HCT116 (cell line): ENCODE data around the gene TCERG1L. TPM values are rescaled to one million over a fixed set of nuclear protein-coding genes. Genes with fewer than 3 reads are reported as not detected.

Source experiments
- ATAC-seq: fragments of 200-7000 bp; cut with Tn5 transposase; 2 replicates; pipeline ENCODE4 v1.9.1; 2020; ENCODE audit warnings: mild to moderate bottlenecking, moderate library complexity
- BruUV-seq: library from RNA; stranded (reverse); fragments of 400-500 nt; replicated peaks from 2 replicates; lab custom pipeline; 2021; lab: Mats Ljungman, UMichigan
- CTCF ChIA-PET: fragments of 300-600 bp; sonication (Branson Sonifier 250); formaldehyde crosslinking; loops from one replicate; lab custom pipeline; 2021; ENCODE audit warnings: antibody characterized with exemption; lab: Charles Lee
- POLR2A ChIA-PET: fragments of 300-600, 350-600 bp; sonication (Branson Sonifier 250); formaldehyde crosslinking; loops from one replicate; lab custom pipeline; 2021; ENCODE audit warnings: antibody characterized with exemption; lab: Charles Lee
- RAD21 ChIA-PET, 2 experiments: fragments of 300-600 bp; sonication (Branson Sonifier 250); formaldehyde crosslinking; loops; one replicate each; lab custom pipeline; 2023; ENCODE audit warnings: low total read pairs in 2 of 2; ENCODE audit not compliant: uncharacterized antibody in 2 of 2, unreplicated experiment in 2 of 2, low non-redundant PET in 1 of 2; lab: Charles Lee
- DNase-seq: peaks from one replicate; pipeline ENCODE4 v3.0.0-alpha.2; 2010; ENCODE audit warnings: low read depth, low spot score
- H2AFZ ChIP-seq: fragments of 200-600 bp; shearing (Covaris generic), sonication (generic); 2 replicates; pipeline ENCODE4 v1.6.1; 2017; ENCODE audit warnings: low read depth, mixed run types, mixed read lengths, antibody characterized with exemption, low read length; ENCODE audit not compliant: poor library complexity, severe bottlenecking
- H3K27ac ChIP-seq: 2 replicates; pipeline ENCODE4 v1.5.1; 2012; ENCODE audit warnings: low read depth, low read length
- H3K27me3 ChIP-seq: fragments of 200-600 bp; sonication (generic); 2 replicates; pipeline ENCODE4 v1.6.1; 2016; ENCODE audit warnings: mixed run types, low read length, mixed read lengths; ENCODE audit not compliant: insufficient read depth
- H3K36me3 ChIP-seq, 2 experiments: fragments of 200-500 bp in 1 of 2; fragments of 200-600 bp in 1 of 2; sonication (Bioruptor generic) in 1 of 2; sonication (generic) in 1 of 2; 2 replicates each; pipeline versions ENCODE4 v1.5.1 to v1.6.1; 2014 to 2016; ENCODE audit warnings: low read length in 2 of 2, inconsistent platforms in 1 of 2, mixed read lengths in 1 of 2, mixed run types in 1 of 2; ENCODE audit not compliant: insufficient read depth in 2 of 2, control insufficient read depth in 1 of 2
- H3K4me1 ChIP-seq, 2 experiments: fragments of 200-600 bp in 1 of 2; sonication (generic) in 1 of 2; 2 replicates each; pipeline versions ENCODE4 v1.5.1 to v1.6.1; 2012 to 2017; ENCODE audit warnings: low read length in 2 of 2, inconsistent platforms in 1 of 2, mild to moderate bottlenecking in 1 of 2, mixed read lengths in 1 of 2, mixed run types in 1 of 2, moderate library complexity in 1 of 2; ENCODE audit not compliant: insufficient read depth in 2 of 2, control insufficient read depth in 1 of 2
- H3K4me2 ChIP-seq: fragments of 200-600 bp; sonication (generic); 2 replicates; pipeline ENCODE4 v1.6.1; 2017; ENCODE audit warnings: mixed run types, low read length, mixed read lengths
- H3K4me3 ChIP-seq, 2 experiments: fragments of 200-600 bp in 1 of 2; sonication (generic) in 1 of 2; replicated peaks in 1 of 2; 2 replicates each; pipeline ENCODE4 v1.5.1; 2011 to 2016; ENCODE audit warnings: low read length in 2 of 2, control low read depth in 1 of 2, low read depth in 1 of 2, mild to moderate bottlenecking in 1 of 2, mixed read lengths in 1 of 2, mixed run types in 1 of 2
- H3K79me2 ChIP-seq: fragments of 200-600 bp; sonication (generic); 2 replicates; pipeline ENCODE4 v1.6.1; 2017; ENCODE audit warnings: mild to moderate bottlenecking, mixed run types, low read length, moderate library complexity, mixed read lengths; ENCODE audit not compliant: insufficient read depth
- H3K9ac ChIP-seq: fragments of 200-600 bp; sonication (generic); 2 replicates; pipeline ENCODE4 v1.6.1; 2016; ENCODE audit warnings: low read length, mixed read lengths
- H3K9me2 ChIP-seq: fragments of 200-600 bp; sonication (generic), shearing (Covaris generic); 2 replicates; pipeline ENCODE4 v1.6.1; 2017; ENCODE audit warnings: mixed run types, mild to moderate bottlenecking, moderate library complexity; ENCODE audit not compliant: insufficient read depth
- H3K9me3 ChIP-seq, 2 experiments: fragments of 200-500 bp in 1 of 2; fragments of 200-600 bp in 1 of 2; sonication (Bioruptor generic) in 1 of 2; sonication (generic) in 1 of 2; 2 replicates each; pipeline ENCODE4 v1.6.1; 2014 to 2017; ENCODE audit warnings: low read length in 2 of 2, mixed read lengths in 2 of 2, inconsistent platforms in 1 of 2, low read depth in 1 of 2, mild to moderate bottlenecking in 1 of 2, mixed run types in 1 of 2, moderate library complexity in 1 of 2; ENCODE audit not compliant: control insufficient read depth in 1 of 2, insufficient read depth in 1 of 2
- H4K20me1 ChIP-seq: fragments of 200-600 bp; sonication (generic), shearing (Covaris generic); 2 replicates; pipeline ENCODE4 v1.6.1; 2017; ENCODE audit warnings: mixed run types, mild to moderate bottlenecking, moderate library complexity; ENCODE audit not compliant: insufficient read depth
- CBX3 ChIP-seq: IDR thresholded peaks from 2 replicates; pipeline ENCODE4 v1.6.1; 2012; ENCODE audit warnings: low read depth
- EZH2phosphoT487 ChIP-seq: fragments of 200-600 bp; IDR thresholded peaks from 2 replicates; pipeline ENCODE4 v1.6.1; 2018; ENCODE audit warnings: antibody characterized with exemption, borderline replicate concordance
- MAX ChIP-seq: IDR thresholded peaks from 2 replicates; pipeline ENCODE4 v1.6.1; 2012
- RAD21 ChIP-seq: IDR thresholded peaks from 2 replicates; pipeline ENCODE4 v1.6.1; 2012; ENCODE audit warnings: low read depth, mild to moderate bottlenecking
- REST ChIP-seq: IDR thresholded peaks from 2 replicates; pipeline ENCODE4 v1.6.1; 2012; ENCODE audit warnings: low read depth
- TCF7L2 ChIP-seq: IDR thresholded peaks from 2 replicates; pipeline ENCODE4 v1.7.0; 2011; ENCODE audit warnings: borderline replicate concordance, inconsistent platforms; ENCODE audit not compliant: insufficient read depth, insufficient read length; ENCODE audit errors: extremely low read depth
- YY1 ChIP-seq: IDR thresholded peaks from 2 replicates; pipeline ENCODE4 v1.6.1; 2011; ENCODE audit warnings: low read length, low read depth, moderate library complexity, mild to moderate bottlenecking; ENCODE audit not compliant: insufficient replicate concordance; ENCODE audit errors: extremely low read depth
- intact Hi-C: fragments of 100-400 bp; cut with micrococcal nuclease; formaldehyde crosslinking; loops from 2 replicates; pipeline ENCODE4 v1.10.0; 2022
- total RNA-seq: library from RNA; stranded (reverse); gene quantifications from one replicate; pipeline ENCODE4 v1.2.1, GENCODE V29; 2021; ENCODE audit not compliant: unreplicated experiment

Gene TCERG1L
- total RNA-seq, 1 experiment from 2014 or later = not detected

GRCh38 chr10:131128731-131129130 lies 182.8 kb downstream of the TCERG1L start (continued):
- TF ChIP-seq REST = no peak

- Histone ChIP-seq H2AFZ (no peak overlapping the region), H3K9me2 (no peaks in the 10 kb centered on the region), H3K27ac (no peak overlapping the region), H3K36me3 (no peaks in the 10 kb centered on the region)
- no TSS peak for BruUV-seq
- CTCF ChIA-PET = no interaction called here
- no peak for ATAC-seq
- no peak for TF ChIP-seq YY1
- no peak for TF ChIP-seq CBX3
- no peak for TF ChIP-seq TCF7L2
- no peak for TF ChIP-seq RAD21
- TF ChIP-seq MAX = no peak
- TF ChIP-seq EZH2phosphoT487 = no peak
- TF ChIP-seq, all 23 proteins: peak for 0
- no peaks in the 10 kb centered on the region for H3K27me3 ChIP-seq
- H3K9me3 ChIP-seq = no peaks in the 10 kb centered on the region
- intact Hi-C loops = no loop called here
- POLR2A ChIA-PET = no interaction called here
- RAD21 ChIA-PET = no interaction called here
- DNase-seq = no peak
- H3K4me1 ChIP-seq = no peaks in the 10 kb centered on the region
- H4K20me1 ChIP-seq = no peaks in the 10 kb centered on the region
- no peaks in the 10 kb centered on the region for H3K79me2 ChIP-seq
- H3K4me3 ChIP-seq = no peak overlapping the region
- no peak overlapping the region for H3K4me2 ChIP-seq
- H3K9ac ChIP-seq = no peak overlapping the region
Measured at GRCh38 chr10:131127610-131128009, 183.9 kb downstream of the TCERG1L start.
